DND-41 (cell line): Measurements from ENCODE around the gene CDH10.

Source experiments
- ATAC-seq: fragments of 200-7000 bp; cut with Tn5 transposase; 3 replicates; pipeline ENCODE4 v1.9.1; 2021; ENCODE audit warnings: low read depth; ENCODE audit not compliant: insufficient read depth
- DNase-seq: peaks from one replicate; pipeline ENCODE4 v3.0.0-alpha.2; 2020
- H2AFZ ChIP-seq: 2 replicates; pipeline ENCODE4 v1.6.0; 2012; ENCODE audit warnings: low read depth, low read length
- H3K27ac ChIP-seq: 2 replicates; pipeline ENCODE4 v1.5.1; 2012; ENCODE audit warnings: low read length, inconsistent platforms
- H3K27me3 ChIP-seq: fragments of 200-600 bp; sonication (generic); 2 replicates; pipeline ENCODE4 v1.6.0; 2012; ENCODE audit warnings: low read length, mild to moderate bottlenecking, inconsistent platforms; ENCODE audit not compliant: insufficient read depth, poor library complexity
- H3K36me3 ChIP-seq: 2 replicates; pipeline ENCODE4 v1.5.1; 2012; ENCODE audit warnings: low read length, inconsistent platforms; ENCODE audit not compliant: insufficient read depth
- H3K4me1 ChIP-seq: 2 replicates; pipeline ENCODE4 v1.5.1; 2012; ENCODE audit warnings: mild to moderate bottlenecking, low read length; ENCODE audit not compliant: insufficient read depth
- H3K4me2 ChIP-seq: 2 replicates; pipeline ENCODE4 v1.6.0; 2012; ENCODE audit warnings: mild to moderate bottlenecking, moderate library complexity, low read length, inconsistent platforms; ENCODE audit not compliant: insufficient read depth
- H3K4me3 ChIP-seq, 2 experiments: fragments of 200-600 bp in 1 of 2; shearing (Covaris generic) in 1 of 2; 2 replicates each; pipeline ENCODE4 v1.5.1; 2012 to 2016; ENCODE audit warnings: inconsistent platforms in 2 of 2, low read length in 2 of 2, mild to moderate bottlenecking in 2 of 2, low read depth in 1 of 2, moderate library complexity in 1 of 2
- H3K79me2 ChIP-seq: 2 replicates; pipeline ENCODE4 v1.6.0; 2012; ENCODE audit warnings: low read length, inconsistent platforms; ENCODE audit not compliant: insufficient read depth
- H3K9ac ChIP-seq: 2 replicates; pipeline ENCODE4 v1.6.0; 2012; ENCODE audit warnings: low read depth, mild to moderate bottlenecking, inconsistent platforms, low read length, moderate library complexity
- H3K9me3 ChIP-seq: 2 replicates; pipeline ENCODE4 v1.5.1; 2012; ENCODE audit warnings: low read length, moderate library complexity, mild to moderate bottlenecking, inconsistent platforms; ENCODE audit not compliant: insufficient read depth, severe bottlenecking
- H4K20me1 ChIP-seq: 2 replicates; pipeline ENCODE4 v1.6.0; 2012; ENCODE audit warnings: low read length; ENCODE audit not compliant: insufficient read depth
- EZH2 ChIP-seq: IDR thresholded peaks from 3 replicates; pipeline ENCODE4 v1.6.1; 2012; ENCODE audit warnings: borderline replicate concordance, low read depth, mild to moderate bottlenecking, moderate library complexity, low read length, inconsistent platforms; ENCODE audit not compliant: severe bottlenecking
- TF ChIP-seq, protein P1 (sequence below): IDR thresholded peaks from 2 replicates; pipeline ENCODE4 v1.5.1; 2012; ENCODE audit warnings: borderline replicate concordance, low read length, moderate library complexity, mild to moderate bottlenecking; ENCODE audit not compliant: poor library complexity, severe bottlenecking; ENCODE audit errors: extremely low read depth

The CDH10 gene

DNA sequence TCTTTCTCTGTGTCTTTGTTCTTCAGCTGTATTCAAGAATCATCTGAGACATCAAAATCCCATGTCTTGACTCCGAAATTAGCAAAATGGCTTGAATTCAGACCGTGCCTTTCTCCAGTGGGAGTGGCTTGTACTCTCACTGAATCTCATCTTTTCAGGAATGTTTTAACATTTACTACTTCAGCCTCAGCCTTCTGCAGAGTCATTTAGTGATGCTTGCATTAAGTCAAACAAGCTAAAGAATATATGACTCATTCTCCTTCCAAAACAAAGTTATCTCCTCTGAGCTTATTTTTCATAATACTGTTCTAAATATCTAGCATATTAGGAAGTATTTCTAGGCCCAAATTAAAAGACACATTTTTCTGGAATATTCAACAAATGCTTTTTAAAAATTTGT, 205.3 kb downstream of the CDH10 start:
- DNase-seq (no peak), ATAC-seq (no peak)
- Histone ChIP-seq H3K79me2 (no peaks in the 10 kb centered on the region), H3K27ac (no peak overlapping the region), H3K4me1 (no peaks in the 10 kb centered on the region), H3K4me2 (no peak overlapping the region), H3K36me3 (no peaks in the 10 kb centered on the region), H3K9me3 (no peaks in the 10 kb centered on the region), H2AFZ (no peak overlapping the region), H3K27me3 (no peaks in the 10 kb centered on the region), H4K20me1 (no peaks in the 10 kb centered on the region), H3K9ac (no peak overlapping the region), H3K4me3 (no peak overlapping the region)
- no peak for TF ChIP-seq EZH2
- TF ChIP-seq, protein P1, sequence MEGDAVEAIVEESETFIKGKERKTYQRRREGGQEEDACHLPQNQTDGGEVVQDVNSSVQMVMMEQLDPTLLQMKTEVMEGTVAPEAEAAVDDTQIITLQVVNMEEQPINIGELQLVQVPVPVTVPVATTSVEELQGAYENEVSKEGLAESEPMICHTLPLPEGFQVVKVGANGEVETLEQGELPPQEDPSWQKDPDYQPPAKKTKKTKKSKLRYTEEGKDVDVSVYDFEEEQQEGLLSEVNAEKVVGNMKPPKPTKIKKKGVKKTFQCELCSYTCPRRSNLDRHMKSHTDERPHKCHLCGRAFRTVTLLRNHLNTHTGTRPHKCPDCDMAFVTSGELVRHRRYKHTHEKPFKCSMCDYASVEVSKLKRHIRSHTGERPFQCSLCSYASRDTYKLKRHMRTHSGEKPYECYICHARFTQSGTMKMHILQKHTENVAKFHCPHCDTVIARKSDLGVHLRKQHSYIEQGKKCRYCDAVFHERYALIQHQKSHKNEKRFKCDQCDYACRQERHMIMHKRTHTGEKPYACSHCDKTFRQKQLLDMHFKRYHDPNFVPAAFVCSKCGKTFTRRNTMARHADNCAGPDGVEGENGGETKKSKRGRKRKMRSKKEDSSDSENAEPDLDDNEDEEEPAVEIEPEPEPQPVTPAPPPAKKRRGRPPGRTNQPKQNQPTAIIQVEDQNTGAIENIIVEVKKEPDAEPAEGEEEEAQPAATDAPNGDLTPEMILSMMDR, result no peak
